Measurements from ENCODE around the gene SALL4.

The SALL4 gene

GRCh38 chr20:51735728-51736600, 66.4 kb downstream of the SALL4 start:
- no peak for DNase-seq (ENCODE audit: low read depth)

- DNase-seq (ENCODE audit: low read depth) = no peak
Observed at GRCh38 chr20:51734876-51735720, 67.2 kb downstream of the SALL4 start.

GRCh38 chr20:51733070-51733469, 69.3 kb downstream of the SALL4 start:
- no peak for DNase-seq (ENCODE audit: low read depth)
